Measurements from ENCODE around the gene SLC25A6.

GRCh38 chrX:1355131-1356046 lies 36.5 kb downstream of the SLC25A6 start:
- TF ChIP-seq, protein P1, sequence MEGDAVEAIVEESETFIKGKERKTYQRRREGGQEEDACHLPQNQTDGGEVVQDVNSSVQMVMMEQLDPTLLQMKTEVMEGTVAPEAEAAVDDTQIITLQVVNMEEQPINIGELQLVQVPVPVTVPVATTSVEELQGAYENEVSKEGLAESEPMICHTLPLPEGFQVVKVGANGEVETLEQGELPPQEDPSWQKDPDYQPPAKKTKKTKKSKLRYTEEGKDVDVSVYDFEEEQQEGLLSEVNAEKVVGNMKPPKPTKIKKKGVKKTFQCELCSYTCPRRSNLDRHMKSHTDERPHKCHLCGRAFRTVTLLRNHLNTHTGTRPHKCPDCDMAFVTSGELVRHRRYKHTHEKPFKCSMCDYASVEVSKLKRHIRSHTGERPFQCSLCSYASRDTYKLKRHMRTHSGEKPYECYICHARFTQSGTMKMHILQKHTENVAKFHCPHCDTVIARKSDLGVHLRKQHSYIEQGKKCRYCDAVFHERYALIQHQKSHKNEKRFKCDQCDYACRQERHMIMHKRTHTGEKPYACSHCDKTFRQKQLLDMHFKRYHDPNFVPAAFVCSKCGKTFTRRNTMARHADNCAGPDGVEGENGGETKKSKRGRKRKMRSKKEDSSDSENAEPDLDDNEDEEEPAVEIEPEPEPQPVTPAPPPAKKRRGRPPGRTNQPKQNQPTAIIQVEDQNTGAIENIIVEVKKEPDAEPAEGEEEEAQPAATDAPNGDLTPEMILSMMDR (IDR thresholded peaks at IDR 0.05; ENCODE audit: extremely low read depth in 1 of 2, insufficient read depth in 1 of 2, low read depth in 1 of 2, low read length in 2 of 2) = no peak
- TF ChIP-seq EZH2 (IDR thresholded peaks at IDR 0.05; ENCODE audit: borderline replicate concordance, low read depth, low read length, severe bottlenecking) (no peak), POLR2AphosphoS5 (IDR thresholded peaks at IDR 0.05; ENCODE audit: insufficient read depth, low read depth, low read length) (no peak)

Data from endothelial cell of umbilical vein (primary cell).